Esophagus squamous epithelium (tissue), 5 donors: ENCODE data around the gene CAPZB. TPM values are rescaled to one million over a fixed set of nuclear protein-coding genes. Genes with fewer than 3 reads are reported as not detected.

Experiments used
- DNase-seq: peaks from one replicate; lab custom pipeline; 2025; lab: John Stamatoyannopoulos, UW
- H3K27ac ChIP-seq, 4 donors: fragments of 200-600 bp; sonication (generic); one replicate each; pipeline ENCODE4 v1.5.1; 2016 to 2019; ENCODE audit warnings: mild to moderate bottlenecking in 1 of 4
- H3K27me3 ChIP-seq, 4 donors: fragments of 200-600 bp; sonication (generic); 1 replicate in 3 of 4; 2 replicates in 1 of 4; pipeline versions ENCODE4 v1.5.1 to v1.6.0; 2017 to 2021; ENCODE audit warnings: antibody characterized with exemption in 1 of 4
- H3K36me3 ChIP-seq, 3 donors: fragments of 200-600 bp; sonication (generic); one replicate each; pipeline ENCODE4 v1.5.1; 2016 to 2019
- H3K4me1 ChIP-seq, 3 donors: fragments of 200-600 bp; sonication (generic); one replicate each; pipeline ENCODE4 v1.5.1; 2017 to 2019
- H3K4me3 ChIP-seq, 4 donors: fragments of 200-600 bp; sonication (generic); 1 replicate in 3 of 4; 2 replicates in 1 of 4; pipeline ENCODE4 v1.5.1; 2016 to 2019; ENCODE audit warnings: mild to moderate bottlenecking in 2 of 4, moderate library complexity in 1 of 4
- H3K9me3 ChIP-seq, 3 donors: fragments of 200-600 bp; sonication (generic); one replicate each; pipeline ENCODE4 v1.5.1; 2016 to 2019
- POLR2A ChIP-seq, 4 donors: fragments of 450-650 bp; IDR thresholded peaks; one replicate each; pipeline ENCODE4 v1.6.1; 2017; ENCODE audit warnings: antibody characterized with exemption in 4 of 4, mild to moderate bottlenecking in 4 of 4, moderate library complexity in 3 of 4
- WGBS, 2 donors: methylation state at CpG; one replicate each; pipeline ENCODE4 v1.1.5; 2018; 5-methylcytosine and 5-hydroxymethylcytosine counted together
- intact Hi-C: fragments of 100-400 bp; cut with DNase I; formaldehyde crosslinking; loops from one replicate; pipeline ENCODE4 v1.15.0; 2022
- total RNA-seq, 4 donors: library from RNA; depleted of rRNA; stranded (reverse); fragments of >200 nt; gene quantifications; one replicate each; pipeline ENCODE4 v1.1.0, GENCODE V29; 2016
- TF ChIP-seq, protein P1 (sequence below), 6 experiments: fragments of 450-650 bp in 4 of 6; fragments of 200-600 bp in 2 of 6; sonication (generic) in 2 of 6; IDR thresholded peaks; one replicate each; pipeline ENCODE4 v1.5.1; 2016 to 2019; ENCODE audit warnings: antibody characterized with exemption in 6 of 6, mild to moderate bottlenecking in 4 of 6, moderate library complexity in 4 of 6
- donor health status: DM: yes; HTN: yes; CAD: no.

The CAPZB gene
- total RNA-seq, 4 donors from 2014 or later: 89.4 to 146 (median 126) TPM

DNA sequence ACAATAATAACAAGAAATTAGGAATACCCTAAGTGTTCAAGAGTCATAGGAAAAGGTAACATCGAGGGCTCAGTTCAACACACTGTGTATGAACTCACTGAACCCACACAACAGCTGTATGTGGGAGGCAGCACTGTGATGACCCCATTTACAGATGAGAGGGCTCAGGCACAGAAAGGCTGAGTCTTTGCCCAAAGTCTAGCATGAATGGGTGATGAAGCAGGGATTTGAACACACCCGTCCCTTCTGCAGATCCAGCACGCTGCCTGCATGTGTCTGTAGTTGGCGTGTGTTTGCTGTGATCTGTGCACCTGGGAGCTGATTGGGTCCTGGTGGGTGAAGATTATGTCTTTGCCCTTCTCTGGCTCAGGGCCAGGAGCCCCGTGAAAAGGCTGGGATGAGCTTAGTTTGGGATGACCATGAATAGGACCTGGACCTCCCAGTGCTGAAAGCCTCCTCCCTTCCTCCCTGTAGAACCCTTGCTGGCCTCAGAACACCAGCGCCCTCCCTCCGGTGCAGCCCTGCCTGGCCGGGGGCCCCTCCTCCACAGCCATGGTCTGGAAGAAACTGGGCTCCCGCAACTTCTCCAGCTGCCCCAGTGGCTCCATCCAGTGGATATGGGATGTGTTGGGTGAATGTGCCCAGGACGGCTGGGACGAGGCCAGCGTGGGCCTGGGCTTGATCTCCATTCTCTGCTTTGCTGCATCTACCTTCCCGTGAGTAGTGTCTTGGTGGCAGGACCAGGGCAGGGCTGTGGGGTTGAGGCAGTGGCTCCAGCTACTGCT lies 168.0 kb downstream of the CAPZB start:
- Histone ChIP-seq H3K9me3 (no peaks in the 10 kb centered on the region), H3K27me3 (no peaks in the 10 kb centered on the region), H3K4me3 (no peak overlapping the region), H3K36me3 (peaks cover 0 to 38% (median 0%) of the 10 kb centered on the region in 3 donors), H3K4me1 (peaks cover 7 to 36% (median 10%) of the 10 kb centered on the region in 3 donors), H3K27ac (no peak overlapping the region)
- 77 to 88% methylated on average over 5 to 9 of the region's 13 CpGs for WGBS, 2 donors
- no peak for DNase-seq
- intact Hi-C loops: no loop called here
- TF ChIP-seq, protein P1, sequence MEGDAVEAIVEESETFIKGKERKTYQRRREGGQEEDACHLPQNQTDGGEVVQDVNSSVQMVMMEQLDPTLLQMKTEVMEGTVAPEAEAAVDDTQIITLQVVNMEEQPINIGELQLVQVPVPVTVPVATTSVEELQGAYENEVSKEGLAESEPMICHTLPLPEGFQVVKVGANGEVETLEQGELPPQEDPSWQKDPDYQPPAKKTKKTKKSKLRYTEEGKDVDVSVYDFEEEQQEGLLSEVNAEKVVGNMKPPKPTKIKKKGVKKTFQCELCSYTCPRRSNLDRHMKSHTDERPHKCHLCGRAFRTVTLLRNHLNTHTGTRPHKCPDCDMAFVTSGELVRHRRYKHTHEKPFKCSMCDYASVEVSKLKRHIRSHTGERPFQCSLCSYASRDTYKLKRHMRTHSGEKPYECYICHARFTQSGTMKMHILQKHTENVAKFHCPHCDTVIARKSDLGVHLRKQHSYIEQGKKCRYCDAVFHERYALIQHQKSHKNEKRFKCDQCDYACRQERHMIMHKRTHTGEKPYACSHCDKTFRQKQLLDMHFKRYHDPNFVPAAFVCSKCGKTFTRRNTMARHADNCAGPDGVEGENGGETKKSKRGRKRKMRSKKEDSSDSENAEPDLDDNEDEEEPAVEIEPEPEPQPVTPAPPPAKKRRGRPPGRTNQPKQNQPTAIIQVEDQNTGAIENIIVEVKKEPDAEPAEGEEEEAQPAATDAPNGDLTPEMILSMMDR (IDR thresholded peaks at IDR 0.05): no peak
- no peak for TF ChIP-seq POLR2A (IDR thresholded peaks at IDR 0.05)

DNA sequence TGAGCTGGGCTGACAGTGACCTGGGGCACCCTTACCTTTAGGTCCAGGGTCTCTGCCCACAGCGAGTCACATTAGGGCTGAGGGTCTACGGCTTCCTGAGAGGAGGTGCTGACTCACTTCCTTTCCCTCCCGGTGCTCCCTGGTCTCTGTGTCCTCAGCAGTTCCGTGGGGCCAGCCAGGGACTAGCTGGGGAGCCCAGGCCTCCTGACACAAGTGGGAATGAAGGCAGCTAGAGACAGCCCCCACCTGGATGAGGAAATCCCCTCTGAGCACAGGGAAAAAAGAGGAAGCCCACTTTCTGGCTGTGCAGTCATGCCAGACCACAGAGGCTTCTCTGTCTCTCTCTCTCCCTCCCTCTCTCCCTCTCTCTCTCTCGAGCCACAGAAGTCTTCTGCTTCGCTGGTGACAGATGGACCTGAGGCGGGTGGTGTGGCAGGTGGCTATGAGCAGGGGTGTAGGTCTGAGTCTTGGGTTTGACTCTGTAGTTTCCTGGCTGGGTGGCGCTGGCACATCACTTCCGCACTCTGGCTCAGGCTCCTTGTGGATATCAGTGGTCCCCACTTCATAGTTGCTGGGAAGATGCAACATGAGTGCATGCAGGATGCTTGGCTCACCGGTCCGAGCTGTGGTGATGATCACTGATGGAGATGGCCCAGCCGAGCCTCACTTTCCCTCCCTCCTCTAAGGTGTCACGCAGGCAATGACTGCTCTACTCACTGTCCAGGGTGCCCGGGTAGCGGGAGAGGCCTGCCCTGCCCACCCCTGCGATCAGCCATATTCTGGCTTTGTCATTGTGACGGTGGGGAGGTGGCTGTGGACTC lies 169.8 kb downstream of the CAPZB start:
- Histone ChIP-seq H3K27ac (no peak overlapping the region), H3K27me3 (no peaks in the 10 kb centered on the region), H3K9me3 (no peaks in the 10 kb centered on the region), H3K36me3 (peaks cover 0 to 31% (median 0%) of the 10 kb centered on the region in 3 donors), H3K4me3 (no peak overlapping the region), H3K4me1 (peaks cover 15 to 46% (median 17%) of the 10 kb centered on the region in 3 donors)
- TF ChIP-seq POLR2A (IDR thresholded peaks at IDR 0.05): no peak
- TF ChIP-seq, protein P1 (IDR thresholded peaks at IDR 0.05): no peak
- intact Hi-C loops: no loop called here
- DNase-seq: no peak
- WGBS, 2 donors: 72 to 90% methylated on average over 6 to 11 of the region's 17 CpGs

DNA sequence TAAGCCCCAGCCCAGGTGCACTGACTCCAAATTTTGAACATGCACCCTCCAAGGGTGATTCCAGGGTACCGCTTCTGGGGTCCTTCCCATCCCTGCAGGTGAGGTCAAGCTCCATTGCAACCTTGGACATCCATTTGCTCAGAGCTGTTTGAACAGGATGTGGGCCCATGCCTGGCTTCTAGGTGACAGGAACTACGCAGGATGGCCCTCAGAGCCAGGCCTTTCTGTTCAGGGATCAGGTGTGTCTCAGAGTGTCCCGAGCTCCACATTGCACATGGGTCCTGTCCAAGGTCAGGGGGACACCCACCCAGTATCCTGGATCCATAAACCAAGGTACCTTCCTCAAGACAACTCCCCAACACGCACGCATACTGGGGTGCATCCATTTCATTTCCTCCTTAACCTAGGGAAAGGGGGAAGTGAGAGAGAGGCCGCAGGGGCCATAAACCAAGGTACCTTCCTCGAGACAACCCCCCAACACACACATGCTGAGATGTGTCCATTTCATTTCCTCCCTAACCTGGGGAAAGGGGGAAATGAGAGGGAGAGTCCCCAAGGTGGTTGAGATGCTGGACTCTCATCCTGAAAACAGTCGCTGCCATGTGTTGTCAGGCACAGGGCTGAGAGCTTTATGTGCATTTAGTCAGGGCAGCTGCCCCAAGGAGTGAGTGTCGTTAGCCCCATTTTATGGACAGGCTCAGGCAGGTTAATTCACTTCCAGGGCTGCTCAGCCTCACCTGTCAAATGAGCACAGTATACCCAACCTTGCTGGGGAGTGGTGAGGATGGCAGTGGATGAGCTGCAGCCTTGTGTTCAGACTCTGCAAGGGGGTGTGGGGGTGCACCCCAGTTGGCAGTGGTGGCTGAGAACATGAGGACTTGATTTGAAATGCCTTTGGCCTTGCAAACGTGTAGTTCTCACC lies 171.1 kb downstream of the CAPZB start:
- Histone ChIP-seq H3K36me3 (peaks cover 0 to 23% (median 0%) of the 10 kb centered on the region in 3 donors), H3K27ac (peak overlapping the region in 1 of 4 donors; percentile 87), H3K27me3 (no peaks in the 10 kb centered on the region), H3K4me3 (no peak overlapping the region), H3K9me3 (no peaks in the 10 kb centered on the region), H3K4me1 (peaks cover 16 to 60% (median 17%) of the 10 kb centered on the region in 3 donors)
- intact Hi-C loops: no loop called here
- no peak for DNase-seq
- WGBS, 2 donors: 64 to 70% methylated on average over 4 to 8 of the region's 10 CpGs
- TF ChIP-seq, protein P1 (IDR thresholded peaks at IDR 0.05): no peak
- no peak for TF ChIP-seq POLR2A (IDR thresholded peaks at IDR 0.05)

DNA sequence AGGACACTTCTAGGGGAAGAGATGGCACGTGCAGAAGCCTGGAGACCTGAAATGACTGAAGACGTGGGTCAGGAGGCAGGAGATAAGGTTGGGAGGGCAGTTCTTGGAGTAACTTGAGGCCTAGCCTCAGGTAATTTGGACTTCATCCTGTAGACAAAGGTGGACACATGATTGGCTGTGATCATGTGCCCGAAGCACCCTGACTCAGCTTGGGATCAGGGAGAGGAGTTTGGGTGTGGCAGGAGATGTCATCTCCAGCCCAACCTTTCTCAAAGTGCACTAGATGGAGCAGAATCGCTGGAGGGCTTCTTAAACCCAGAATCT lies 171.7 kb downstream of the CAPZB start:
- WGBS, 2 donors: 77 to 83% methylated on average over 4 of the region's 4 CpGs
- Histone ChIP-seq H3K9me3 (no peaks in the 10 kb centered on the region), H3K4me1 (peaks cover 16 to 65% (median 17%) of the 10 kb centered on the region in 3 donors), H3K27me3 (no peaks in the 10 kb centered on the region), H3K27ac (peak overlapping the region in 1 of 4 donors; percentile 87), H3K36me3 (peaks cover 0 to 21% (median 0%) of the 10 kb centered on the region in 3 donors), H3K4me3 (no peak overlapping the region)
- no peak for DNase-seq
- intact Hi-C loops: no loop called here
- TF ChIP-seq POLR2A (IDR thresholded peaks at IDR 0.05): no peak
